ENCODE results near the gene PRKD1.

- TF ChIP-seq CTCF (conservative IDR thresholded peaks at IDR 0.05 in 1 of 2, IDR thresholded peaks at IDR 0.05 in 1 of 2; ENCODE audit: low read depth in 1 of 2, low read length in 2 of 2) (no peak), EZH2 (IDR thresholded peaks at IDR 0.05; ENCODE audit: low read length, missing control alignments) (no peak)
Measured at GRCh38 chr14:29789475-29789874, 138.2 kb downstream of the PRKD1 start.
